Measurements from ENCODE around the gene OTX1. TPM values are rescaled to one million over a fixed set of nuclear protein-coding genes. Genes with fewer than 3 reads are reported as not detected.

OTX1 gene
- total and polyA plus RNA-seq, 2 experiments from 2014 or later = 1.3 to 2.2 TPM

DNA sequence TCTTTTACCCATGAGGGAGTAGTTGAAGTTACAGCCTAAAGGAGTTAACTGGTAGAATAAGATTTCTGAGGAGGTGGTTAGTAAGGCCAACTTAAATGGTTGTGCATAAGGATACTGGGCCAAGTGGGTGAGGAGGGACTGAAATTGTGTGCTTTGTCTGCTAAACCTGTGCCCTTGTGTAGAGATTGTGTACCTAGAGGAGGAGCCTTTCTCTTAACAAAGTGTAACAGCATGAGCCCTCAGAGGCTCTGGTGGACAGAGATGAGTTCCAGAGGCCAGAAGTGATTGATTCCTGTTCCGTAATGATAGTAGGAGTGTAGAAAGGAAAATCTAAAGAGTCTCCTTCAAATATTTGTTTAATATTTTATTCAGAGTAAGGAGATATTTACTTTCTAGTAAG, 42.9 kb downstream of the OTX1 start (continued):
- TF ChIP-seq, protein P1, sequence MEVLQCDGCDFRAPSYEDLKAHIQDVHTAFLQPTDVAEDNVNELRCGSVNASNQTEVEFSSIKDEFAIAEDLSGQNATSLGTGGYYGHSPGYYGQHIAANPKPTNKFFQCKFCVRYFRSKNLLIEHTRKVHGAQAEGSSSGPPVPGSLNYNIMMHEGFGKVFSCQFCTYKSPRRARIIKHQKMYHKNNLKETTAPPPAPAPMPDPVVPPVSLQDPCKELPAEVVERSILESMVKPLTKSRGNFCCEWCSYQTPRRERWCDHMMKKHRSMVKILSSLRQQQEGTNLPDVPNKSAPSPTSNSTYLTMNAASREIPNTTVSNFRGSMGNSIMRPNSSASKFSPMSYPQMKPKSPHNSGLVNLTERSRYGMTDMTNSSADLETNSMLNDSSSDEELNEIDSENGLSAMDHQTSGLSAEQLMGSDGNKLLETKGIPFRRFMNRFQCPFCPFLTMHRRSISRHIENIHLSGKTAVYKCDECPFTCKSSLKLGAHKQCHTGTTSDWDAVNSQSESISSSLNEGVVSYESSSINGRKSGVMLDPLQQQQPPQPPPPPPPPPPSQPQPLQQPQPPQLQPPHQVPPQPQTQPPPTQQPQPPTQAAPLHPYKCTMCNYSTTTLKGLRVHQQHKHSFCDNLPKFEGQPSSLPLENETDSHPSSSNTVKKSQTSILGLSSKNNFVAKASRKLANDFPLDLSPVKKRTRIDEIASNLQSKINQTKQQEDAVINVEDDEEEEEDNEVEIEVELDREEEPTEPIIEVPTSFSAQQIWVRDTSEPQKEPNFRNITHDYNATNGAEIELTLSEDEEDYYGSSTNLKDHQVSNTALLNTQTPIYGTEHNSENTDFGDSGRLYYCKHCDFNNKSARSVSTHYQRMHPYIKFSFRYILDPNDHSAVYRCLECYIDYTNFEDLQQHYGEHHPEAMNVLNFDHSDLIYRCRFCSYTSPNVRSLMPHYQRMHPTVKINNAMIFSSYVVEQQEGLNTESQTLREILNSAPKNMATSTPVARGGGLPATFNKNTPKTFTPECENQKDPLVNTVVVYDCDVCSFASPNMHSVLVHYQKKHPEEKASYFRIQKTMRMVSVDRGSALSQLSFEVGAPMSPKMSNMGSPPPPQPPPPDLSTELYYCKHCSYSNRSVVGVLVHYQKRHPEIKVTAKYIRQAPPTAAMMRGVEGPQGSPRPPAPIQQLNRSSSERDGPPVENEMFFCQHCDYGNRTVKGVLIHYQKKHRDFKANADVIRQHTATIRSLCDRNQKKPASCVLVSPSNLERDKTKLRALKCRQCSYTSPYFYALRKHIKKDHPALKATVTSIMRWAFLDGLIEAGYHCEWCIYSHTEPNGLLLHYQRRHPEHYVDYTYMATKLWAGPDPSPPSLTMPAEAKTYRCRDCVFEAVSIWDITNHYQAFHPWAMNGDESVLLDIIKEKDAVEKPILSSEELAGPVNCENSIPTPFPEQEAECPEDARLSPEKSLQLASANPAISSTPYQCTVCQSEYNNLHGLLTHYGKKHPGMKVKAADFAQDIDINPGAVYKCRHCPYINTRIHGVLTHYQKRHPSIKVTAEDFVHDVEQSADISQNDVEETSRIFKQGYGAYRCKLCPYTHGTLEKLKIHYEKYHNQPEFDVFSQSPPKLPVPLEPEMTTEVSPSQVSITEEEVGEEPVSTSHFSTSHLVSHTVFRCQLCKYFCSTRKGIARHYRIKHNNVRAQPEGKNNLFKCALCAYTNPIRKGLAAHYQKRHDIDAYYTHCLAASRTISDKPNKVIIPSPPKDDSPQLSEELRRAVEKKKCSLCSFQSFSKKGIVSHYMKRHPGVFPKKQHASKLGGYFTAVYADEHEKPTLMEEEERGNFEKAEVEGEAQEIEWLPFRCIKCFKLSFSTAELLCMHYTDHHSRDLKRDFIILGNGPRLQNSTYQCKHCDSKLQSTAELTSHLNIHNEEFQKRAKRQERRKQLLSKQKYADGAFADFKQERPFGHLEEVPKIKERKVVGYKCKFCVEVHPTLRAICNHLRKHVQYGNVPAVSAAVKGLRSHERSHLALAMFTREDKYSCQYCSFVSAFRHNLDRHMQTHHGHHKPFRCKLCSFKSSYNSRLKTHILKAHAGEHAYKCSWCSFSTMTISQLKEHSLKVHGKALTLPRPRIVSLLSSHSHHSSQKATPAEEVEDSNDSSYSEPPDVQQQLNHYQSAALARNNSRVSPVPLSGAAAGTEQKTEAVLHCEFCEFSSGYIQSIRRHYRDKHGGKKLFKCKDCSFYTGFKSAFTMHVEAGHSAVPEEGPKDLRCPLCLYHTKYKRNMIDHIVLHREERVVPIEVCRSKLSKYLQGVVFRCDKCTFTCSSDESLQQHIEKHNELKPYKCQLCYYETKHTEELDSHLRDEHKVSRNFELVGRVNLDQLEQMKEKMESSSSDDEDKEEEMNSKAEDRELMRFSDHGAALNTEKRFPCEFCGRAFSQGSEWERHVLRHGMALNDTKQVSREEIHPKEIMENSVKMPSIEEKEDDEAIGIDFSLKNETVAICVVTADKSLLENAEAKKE (CRISPR knock-in tag; IDR thresholded peaks at IDR 0.05) = no peak

DNA sequence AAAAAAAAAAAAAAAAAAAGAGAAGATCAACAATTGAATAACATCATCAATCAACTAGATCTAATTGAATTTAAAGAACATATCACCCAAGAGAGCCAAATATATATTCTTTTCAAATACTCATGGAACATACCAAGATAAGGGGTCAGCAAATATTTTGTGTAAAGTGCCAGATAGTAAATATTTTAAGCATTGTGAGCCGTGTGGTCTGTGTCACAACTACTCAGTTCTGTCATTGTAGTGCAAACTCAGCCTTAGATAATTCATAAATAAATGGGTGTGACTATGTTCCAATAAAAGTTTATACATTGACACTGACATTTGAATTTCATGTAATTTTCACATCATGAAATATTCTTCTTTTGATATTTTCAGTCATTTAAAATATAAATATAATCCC, 45.9 kb downstream of the OTX1 start:
- Histone ChIP-seq H3K9me2 (ENCODE audit: insufficient read depth) (no peaks in the 10 kb centered on the region), H3K4me3 (no peak overlapping the region), H3K79me2 (replicated peaks; ENCODE audit: insufficient read depth) (no peaks in the 10 kb centered on the region), H3K36me3 (ENCODE audit: insufficient read depth) (no peaks in the 10 kb centered on the region), H3F3A (replicated peaks; ENCODE audit: low read depth) (no peaks in the 10 kb centered on the region), H4K20me1 (replicated peaks; ENCODE audit: insufficient read depth) (no peaks in the 10 kb centered on the region), H2AFZ (no peak overlapping the region), H3K27ac (ENCODE audit: low read depth) (no peak overlapping the region), H3K4me2 (no peak overlapping the region), H3K4me1 (ENCODE audit: insufficient read depth) (no peaks in the 10 kb centered on the region), H3K27me3 (ENCODE audit: insufficient read depth) (no peaks in the 10 kb centered on the region)
- Mint-ChIP-seq H3K4me1 (peaks cover 4% of the 10 kb centered on the region), H3K4me3 (no peak overlapping the region), H3K27ac (no peak overlapping the region), H3K27me3 (ENCODE audit: insufficient read depth, low read depth, poor library complexity) (no peaks in the 10 kb centered on the region), H3K36me3 (ENCODE audit: low read depth) (no peaks in the 10 kb centered on the region), H3K9me3 (no peaks in the 10 kb centered on the region; the same call in 2 of the 3 replicates)
- DNase-seq (ENCODE audit: low spot score) = no peak
- no peak for ATAC-seq
- TF ChIP-seq, protein P1 (CRISPR knock-in tag; IDR thresholded peaks at IDR 0.05) = no peak
- no peak for TF ChIP-seq JUNB (IDR thresholded peaks at IDR 0.05; ENCODE audit: unreplicated experiment)
- no peak for TF ChIP-seq CREB1 (CRISPR knock-in tag; IDR thresholded peaks at IDR 0.05; ENCODE audit: low read depth)
- TF ChIP-seq EZH2phosphoT487 (IDR thresholded peaks at IDR 0.05; ENCODE audit: unreplicated experiment) = no peak
- TF ChIP-seq ZNF331 (CRISPR knock-in tag; IDR thresholded peaks at IDR 0.05; ENCODE audit: low read depth) = no peak
- TF ChIP-seq, protein P2, sequence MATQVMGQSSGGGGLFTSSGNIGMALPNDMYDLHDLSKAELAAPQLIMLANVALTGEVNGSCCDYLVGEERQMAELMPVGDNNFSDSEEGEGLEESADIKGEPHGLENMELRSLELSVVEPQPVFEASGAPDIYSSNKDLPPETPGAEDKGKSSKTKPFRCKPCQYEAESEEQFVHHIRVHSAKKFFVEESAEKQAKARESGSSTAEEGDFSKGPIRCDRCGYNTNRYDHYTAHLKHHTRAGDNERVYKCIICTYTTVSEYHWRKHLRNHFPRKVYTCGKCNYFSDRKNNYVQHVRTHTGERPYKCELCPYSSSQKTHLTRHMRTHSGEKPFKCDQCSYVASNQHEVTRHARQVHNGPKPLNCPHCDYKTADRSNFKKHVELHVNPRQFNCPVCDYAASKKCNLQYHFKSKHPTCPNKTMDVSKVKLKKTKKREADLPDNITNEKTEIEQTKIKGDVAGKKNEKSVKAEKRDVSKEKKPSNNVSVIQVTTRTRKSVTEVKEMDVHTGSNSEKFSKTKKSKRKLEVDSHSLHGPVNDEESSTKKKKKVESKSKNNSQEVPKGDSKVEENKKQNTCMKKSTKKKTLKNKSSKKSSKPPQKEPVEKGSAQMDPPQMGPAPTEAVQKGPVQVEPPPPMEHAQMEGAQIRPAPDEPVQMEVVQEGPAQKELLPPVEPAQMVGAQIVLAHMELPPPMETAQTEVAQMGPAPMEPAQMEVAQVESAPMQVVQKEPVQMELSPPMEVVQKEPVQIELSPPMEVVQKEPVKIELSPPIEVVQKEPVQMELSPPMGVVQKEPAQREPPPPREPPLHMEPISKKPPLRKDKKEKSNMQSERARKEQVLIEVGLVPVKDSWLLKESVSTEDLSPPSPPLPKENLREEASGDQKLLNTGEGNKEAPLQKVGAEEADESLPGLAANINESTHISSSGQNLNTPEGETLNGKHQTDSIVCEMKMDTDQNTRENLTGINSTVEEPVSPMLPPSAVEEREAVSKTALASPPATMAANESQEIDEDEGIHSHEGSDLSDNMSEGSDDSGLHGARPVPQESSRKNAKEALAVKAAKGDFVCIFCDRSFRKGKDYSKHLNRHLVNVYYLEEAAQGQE (IDR thresholded peaks at IDR 0.05; ENCODE audit: unreplicated experiment) = no peak
